H54 (cell line): ENCODE measurements around the gene ALCAM.

Experiments used
- DNase-seq: peaks from one replicate; pipeline ENCODE4 v3.0.0; 2011; ENCODE audit warnings: low spot score, mixed read lengths; ENCODE audit not compliant: insufficient read length
- FAIRE-seq: peaks from 3 replicates; lab custom pipeline; 2011; peaks lifted over from hg19 to GRCh38; lab: Jason Lieb, UNC
- POLR2A ChIP-seq: IDR thresholded peaks from 2 replicates; pipeline ENCODE4 v1.6.1; 2011; ENCODE audit warnings: low read depth, mild to moderate bottlenecking, low read length

The ALCAM gene

GRCh38 chr3:105539897-105540296 is 173.2 kb downstream of the ALCAM start:
- no peak for TF ChIP-seq POLR2A
- no peak for FAIRE-seq
- no peak for DNase-seq

- TF ChIP-seq POLR2A: no peak
- DNase-seq (no peak), FAIRE-seq (peak; percentile 78)
Observed at GRCh38 chr3:105542282-105543019, 175.7 kb downstream of the ALCAM start.

- DNase-seq (no peak), FAIRE-seq (no peak)
- TF ChIP-seq POLR2A: no peak
Observed at GRCh38 chr3:105545051-105545450, 178.3 kb downstream of the ALCAM start.

- FAIRE-seq (peak; percentile 61), DNase-seq (no peak)
- TF ChIP-seq POLR2A: no peak
Observed at GRCh38 chr3:105553851-105554250, 187.1 kb downstream of the ALCAM start.

- DNase-seq (no peak), FAIRE-seq (no peak)
- TF ChIP-seq POLR2A: no peak
Observed at GRCh38 chr3:105555206-105555605, 188.5 kb downstream of the ALCAM start.

GRCh38 chr3:105559856-105560255 is 193.1 kb downstream of the ALCAM start:
- TF ChIP-seq POLR2A: no peak
- FAIRE-seq (no peak), DNase-seq (no peak)

GRCh38 chr3:105561876-105562275 is 195.2 kb downstream of the ALCAM start:
- no peak for TF ChIP-seq POLR2A
- FAIRE-seq (no peak), DNase-seq (no peak)

GRCh38 chr3:105564546-105565288 is 198.0 kb downstream of the ALCAM start:
- FAIRE-seq: no peak
- no peak for DNase-seq

GRCh38 chr3:105571005-105571404 is 204.3 kb downstream of the ALCAM start:
- no peak for FAIRE-seq
- no peak for DNase-seq
- TF ChIP-seq POLR2A: no peak

More at GRCh38 chr3:105564546-105565288, 198.0 kb downstream of the ALCAM start:
- no peak for TF ChIP-seq POLR2A

GRCh38 chr3:105572501-105572900 is 205.8 kb downstream of the ALCAM start:
- FAIRE-seq (no peak), DNase-seq (no peak)
- TF ChIP-seq POLR2A: no peak

GRCh38 chr3:105579439-105579838 is 212.7 kb downstream of the ALCAM start:
- no peak for FAIRE-seq
- no peak for TF ChIP-seq POLR2A
- no peak for DNase-seq

- FAIRE-seq: peak; percentile 45
- TF ChIP-seq POLR2A: no peak
- no peak for DNase-seq
Observed at GRCh38 chr3:105580296-105580965, 213.7 kb downstream of the ALCAM start.

- FAIRE-seq (no peak), DNase-seq (no peak)
- TF ChIP-seq POLR2A: no peak
Observed at GRCh38 chr3:105582015-105582414, 215.3 kb downstream of the ALCAM start.
